MM.1S (cell line): Measurements from ENCODE around the gene KCNQ1.

Source experiments
- DNase-seq: peaks from one replicate; pipeline ENCODE4 v3.0.0-alpha.2; 2015
- H2AFZ ChIP-seq: fragments of 300-600 bp; sonication (generic); 2 replicates; pipeline ENCODE4 v1.6.0; 2016; ENCODE audit warnings: antibody characterized with exemption, low read length
- H3F3A ChIP-seq: fragments of 300-600 bp; sonication (generic); 2 replicates; pipeline ENCODE4 v1.6.1; 2016; ENCODE audit warnings: mild to moderate bottlenecking, antibody characterized with exemption, low read length, moderate library complexity, mixed read lengths; ENCODE audit not compliant: insufficient read depth
- H3K27ac ChIP-seq: fragments of 300-600 bp; sonication (generic); 2 replicates; pipeline ENCODE4 v1.5.1; 2016; ENCODE audit warnings: mild to moderate bottlenecking, low read length
- H3K27me3 ChIP-seq: fragments of 300-600 bp; sonication (generic); replicated peaks from 2 replicates; pipeline ENCODE4 v1.6.0; 2016; ENCODE audit warnings: low read length; ENCODE audit not compliant: insufficient read depth
- H3K36me3 ChIP-seq: fragments of 300-600 bp; sonication (generic); replicated peaks from 2 replicates; pipeline ENCODE4 v1.6.1; 2016; ENCODE audit warnings: mild to moderate bottlenecking, low read length, mixed read lengths; ENCODE audit not compliant: insufficient read depth
- H3K4me1 ChIP-seq: fragments of 300-600 bp; sonication (generic); 2 replicates; pipeline ENCODE4 v1.6.1; 2016; ENCODE audit warnings: low read length, mixed read lengths
- H3K4me2 ChIP-seq: fragments of 300-600 bp; sonication (generic); 2 replicates; pipeline ENCODE4 v1.6.0; 2016; ENCODE audit warnings: low read depth, low read length
- H3K4me3 ChIP-seq: fragments of 300-600 bp; sonication (generic); 2 replicates; pipeline ENCODE4 v1.5.1; 2016; ENCODE audit warnings: low read length, mixed read lengths
- H3K79me2 ChIP-seq: fragments of 300-600 bp; sonication (generic); 2 replicates; pipeline ENCODE4 v1.6.1; 2016; ENCODE audit warnings: mixed run types, low read length, mixed read lengths
- H3K9ac ChIP-seq: fragments of 300-600 bp; sonication (generic); 2 replicates; pipeline ENCODE4 v1.6.1; 2016; ENCODE audit warnings: low read length, mixed read lengths
- H3K9me2 ChIP-seq: fragments of 300-600 bp; sonication (generic); replicated peaks from 2 replicates; pipeline ENCODE4 v1.6.1; 2016; ENCODE audit warnings: mild to moderate bottlenecking, low read length, mixed read lengths; ENCODE audit not compliant: insufficient read depth
- H3K9me3 ChIP-seq: fragments of 300-600 bp; sonication (generic); replicated peaks from 2 replicates; pipeline ENCODE4 v1.6.1; 2016; ENCODE audit warnings: mild to moderate bottlenecking, low read length, mixed read lengths; ENCODE audit not compliant: insufficient read depth
- H4K20me1 ChIP-seq: fragments of 300-600 bp; sonication (generic); 2 replicates; pipeline ENCODE4 v1.6.1; 2016; ENCODE audit warnings: mild to moderate bottlenecking, low read length, moderate library complexity, mixed read lengths; ENCODE audit not compliant: insufficient read depth
- CTCF ChIP-seq: fragments of 300-600 bp; sonication (generic); IDR thresholded peaks from 2 replicates; pipeline ENCODE4 v1.5.1; 2016; ENCODE audit warnings: antibody characterized with exemption, low read length, mixed read lengths
- EZH2 ChIP-seq: fragments of 300-600 bp; sonication (generic); optimal IDR thresholded peaks from 2 replicates; pipeline ENCODE3; 2017; ENCODE audit warnings: low read depth, mild to moderate bottlenecking, antibody characterized with exemption, low read length, mixed read lengths
- EZH2phosphoT487 ChIP-seq: fragments of 300-600 bp; sonication (generic); IDR thresholded peaks from 2 replicates; pipeline ENCODE4 v1.6.1; 2018; ENCODE audit warnings: antibody characterized with exemption, low read length

Gene KCNQ1

GRCh38 chr11:2424811-2425495 lies 19.9 kb upstream of the KCNQ1 start:
- H3K79me2 ChIP-seq, result no peaks in the 10 kb centered on the region
- TF ChIP-seq CTCF (no peak), EZH2phosphoT487 (no peak), EZH2 (no peak)
- no peaks in the 10 kb centered on the region for H4K20me1 ChIP-seq
- peaks cover 74% of the 10 kb centered on the region for H3K27me3 ChIP-seq
- H3K4me2 ChIP-seq, result no peak overlapping the region
- H3K4me1 ChIP-seq, result no peaks in the 10 kb centered on the region
- no peaks in the 10 kb centered on the region for H3F3A ChIP-seq
- H3K27ac ChIP-seq, result no peak overlapping the region
- H3K9ac ChIP-seq, result no peak overlapping the region
- DNase-seq, result no peak
- no peaks in the 10 kb centered on the region for H3K36me3 ChIP-seq
- no peak overlapping the region for H3K4me3 ChIP-seq
- no peaks in the 10 kb centered on the region for H3K9me2 ChIP-seq
- no peaks in the 10 kb centered on the region for H3K9me3 ChIP-seq
- no peak overlapping the region for H2AFZ ChIP-seq

- no peaks in the 10 kb centered on the region for H3K79me2 ChIP-seq
- H3K9me2 ChIP-seq, result no peaks in the 10 kb centered on the region
- no peak overlapping the region for H3K4me3 ChIP-seq
- H3K36me3 ChIP-seq, result no peaks in the 10 kb centered on the region
- H4K20me1 ChIP-seq, result no peaks in the 10 kb centered on the region
- DNase-seq, result no peak
- no peaks in the 10 kb centered on the region for H3F3A ChIP-seq
- H3K9me3 ChIP-seq, result no peaks in the 10 kb centered on the region
- H3K4me2 ChIP-seq, result no peak overlapping the region
- H3K27ac ChIP-seq, result no peak overlapping the region
- peaks cover 69% of the 10 kb centered on the region for H3K27me3 ChIP-seq
- H3K9ac ChIP-seq, result no peak overlapping the region
- H3K4me1 ChIP-seq, result no peaks in the 10 kb centered on the region
- no peak overlapping the region for H2AFZ ChIP-seq
- no peak for TF ChIP-seq EZH2
- no peak for TF ChIP-seq EZH2phosphoT487
- TF ChIP-seq CTCF, result no peak
These were observed 19.3 kb upstream of the KCNQ1 start for GRCh38 chr11:2425506-2425905.

- H3K4me3 ChIP-seq, result no peak overlapping the region
- no peak overlapping the region for H2AFZ ChIP-seq
- no peak overlapping the region for H3K4me2 ChIP-seq
- no peaks in the 10 kb centered on the region for H3K79me2 ChIP-seq
- H3K9me3 ChIP-seq, result no peaks in the 10 kb centered on the region
- H3F3A ChIP-seq, result no peaks in the 10 kb centered on the region
- DNase-seq, result no peak
- TF ChIP-seq CTCF (no peak), EZH2 (no peak), EZH2phosphoT487 (no peak)
- no peak overlapping the region for H3K9ac ChIP-seq
- H3K27ac ChIP-seq, result no peak overlapping the region
- peaks cover 65% of the 10 kb centered on the region for H3K27me3 ChIP-seq
- H3K4me1 ChIP-seq, result no peaks in the 10 kb centered on the region
- no peaks in the 10 kb centered on the region for H3K9me2 ChIP-seq
- no peaks in the 10 kb centered on the region for H3K36me3 ChIP-seq
- H4K20me1 ChIP-seq, result no peaks in the 10 kb centered on the region
These were observed 18.6 kb upstream of the KCNQ1 start for GRCh38 chr11:2426221-2426620.
